PFSK-1 (cell line): Measurements from ENCODE around the gene DNAJC27.

Source experiments
- FOXP2 ChIP-seq: optimal IDR thresholded peaks from 2 replicates; pipeline ENCODE3; 2011; ENCODE audit warnings: borderline replicate concordance, control low read depth, inconsistent platforms; ENCODE audit not compliant: insufficient read depth; ENCODE audit errors: extremely low read length, extremely low read depth
- POLR2AphosphoS5 ChIP-seq: IDR thresholded peaks from 2 replicates; pipeline ENCODE4 v1.6.1; 2012; ENCODE audit warnings: low read depth, mild to moderate bottlenecking, control low read depth, low read length, moderate library complexity
- SIN3A ChIP-seq: IDR thresholded peaks from 2 replicates; pipeline ENCODE4 v1.6.1; 2012; ENCODE audit warnings: mild to moderate bottlenecking, low read length, moderate library complexity, borderline replicate concordance; ENCODE audit not compliant: insufficient read depth
- TAF1 ChIP-seq: IDR thresholded peaks from 2 replicates; pipeline ENCODE4 v1.6.1; 2012; ENCODE audit warnings: low read length, control low read depth, borderline replicate concordance; ENCODE audit not compliant: insufficient read depth
- TF ChIP-seq, protein P1 (sequence below), 2 experiments: IDR thresholded peaks; 2 replicates each; pipeline versions ENCODE4 v1.6.1 to v1.8.0; 2011 to 2012; ENCODE audit warnings: low read depth in 2 of 2, low read length in 2 of 2, control low read depth in 1 of 2, inconsistent platforms in 1 of 2, mild to moderate bottlenecking in 1 of 2, moderate library complexity in 1 of 2; ENCODE audit not compliant: insufficient read depth in 1 of 2

The DNAJC27 gene

DNA sequence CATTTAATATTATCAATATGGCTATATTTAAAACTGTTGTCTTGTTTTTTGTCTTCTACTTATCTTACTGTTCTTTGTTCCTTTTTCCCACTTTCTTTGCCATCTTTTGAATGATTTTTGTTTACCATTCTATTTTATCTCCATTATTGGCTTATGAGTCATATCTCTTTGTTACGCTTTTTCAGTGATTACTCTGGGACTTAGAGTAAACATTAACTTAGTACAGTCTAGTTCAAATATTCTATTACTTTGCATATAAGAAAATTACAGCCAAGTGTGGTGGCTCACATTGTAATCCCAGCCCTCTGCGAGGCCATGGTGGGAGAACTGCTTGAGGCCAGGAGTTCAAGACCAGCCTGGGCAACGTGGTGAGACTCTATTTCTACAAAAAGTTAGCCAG, 77.8 kb downstream of the DNAJC27 start:
- TF ChIP-seq SIN3A (no peak), POLR2AphosphoS5 (no peak), TAF1 (no peak), FOXP2 (no peak)
- TF ChIP-seq, protein P1, sequence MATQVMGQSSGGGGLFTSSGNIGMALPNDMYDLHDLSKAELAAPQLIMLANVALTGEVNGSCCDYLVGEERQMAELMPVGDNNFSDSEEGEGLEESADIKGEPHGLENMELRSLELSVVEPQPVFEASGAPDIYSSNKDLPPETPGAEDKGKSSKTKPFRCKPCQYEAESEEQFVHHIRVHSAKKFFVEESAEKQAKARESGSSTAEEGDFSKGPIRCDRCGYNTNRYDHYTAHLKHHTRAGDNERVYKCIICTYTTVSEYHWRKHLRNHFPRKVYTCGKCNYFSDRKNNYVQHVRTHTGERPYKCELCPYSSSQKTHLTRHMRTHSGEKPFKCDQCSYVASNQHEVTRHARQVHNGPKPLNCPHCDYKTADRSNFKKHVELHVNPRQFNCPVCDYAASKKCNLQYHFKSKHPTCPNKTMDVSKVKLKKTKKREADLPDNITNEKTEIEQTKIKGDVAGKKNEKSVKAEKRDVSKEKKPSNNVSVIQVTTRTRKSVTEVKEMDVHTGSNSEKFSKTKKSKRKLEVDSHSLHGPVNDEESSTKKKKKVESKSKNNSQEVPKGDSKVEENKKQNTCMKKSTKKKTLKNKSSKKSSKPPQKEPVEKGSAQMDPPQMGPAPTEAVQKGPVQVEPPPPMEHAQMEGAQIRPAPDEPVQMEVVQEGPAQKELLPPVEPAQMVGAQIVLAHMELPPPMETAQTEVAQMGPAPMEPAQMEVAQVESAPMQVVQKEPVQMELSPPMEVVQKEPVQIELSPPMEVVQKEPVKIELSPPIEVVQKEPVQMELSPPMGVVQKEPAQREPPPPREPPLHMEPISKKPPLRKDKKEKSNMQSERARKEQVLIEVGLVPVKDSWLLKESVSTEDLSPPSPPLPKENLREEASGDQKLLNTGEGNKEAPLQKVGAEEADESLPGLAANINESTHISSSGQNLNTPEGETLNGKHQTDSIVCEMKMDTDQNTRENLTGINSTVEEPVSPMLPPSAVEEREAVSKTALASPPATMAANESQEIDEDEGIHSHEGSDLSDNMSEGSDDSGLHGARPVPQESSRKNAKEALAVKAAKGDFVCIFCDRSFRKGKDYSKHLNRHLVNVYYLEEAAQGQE (IDR thresholded peaks at IDR 0.05; ENCODE audit: insufficient read depth in 1 of 2, low read depth in 2 of 2, low read length in 2 of 2): no peak
